ENCODE measurements around the gene COL12A1.

Gene COL12A1

DNA sequence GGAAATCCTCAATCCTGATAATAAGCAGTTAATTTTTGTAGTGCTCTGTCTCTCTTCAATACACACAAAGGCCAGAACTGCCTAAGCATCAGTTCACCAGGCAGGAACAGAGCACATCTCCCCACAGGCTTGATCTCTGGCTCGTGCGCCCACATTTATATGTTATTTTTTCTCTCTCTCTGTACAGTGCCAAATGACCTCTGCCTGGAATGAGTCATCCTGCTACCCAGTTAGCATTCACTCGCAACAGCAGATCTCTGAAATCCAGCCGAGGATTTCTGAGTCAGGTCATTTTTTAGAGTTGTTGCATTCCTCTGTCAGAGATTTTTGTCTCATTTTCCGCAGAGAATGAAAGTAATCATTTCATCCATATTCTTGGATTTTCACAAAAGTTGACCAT lies 107.1 kb downstream of the COL12A1 start:
- no peak overlapping the region for H3K4me3 ChIP-seq (ENCODE audit: low read depth in 1 of 2, low read length in 2 of 2)
- DNase-seq, result no peak
- H3K27me3 ChIP-seq (ENCODE audit: insufficient read depth, low read length, poor library complexity), result no peaks in the 10 kb centered on the region
- no peaks in the 10 kb centered on the region for H4K20me1 ChIP-seq (ENCODE audit: insufficient read depth, low read length)
- no peak overlapping the region for H3K4me2 ChIP-seq (ENCODE audit: insufficient read depth, low read length)
- no peaks in the 10 kb centered on the region for H3K4me1 ChIP-seq (ENCODE audit: insufficient read depth, low read length)
- no peak for ATAC-seq (ENCODE audit: insufficient read depth, low read depth)
- H3K9me3 ChIP-seq (ENCODE audit: insufficient read depth, low read length, severe bottlenecking), result no peaks in the 10 kb centered on the region
- TF ChIP-seq, protein P1, sequence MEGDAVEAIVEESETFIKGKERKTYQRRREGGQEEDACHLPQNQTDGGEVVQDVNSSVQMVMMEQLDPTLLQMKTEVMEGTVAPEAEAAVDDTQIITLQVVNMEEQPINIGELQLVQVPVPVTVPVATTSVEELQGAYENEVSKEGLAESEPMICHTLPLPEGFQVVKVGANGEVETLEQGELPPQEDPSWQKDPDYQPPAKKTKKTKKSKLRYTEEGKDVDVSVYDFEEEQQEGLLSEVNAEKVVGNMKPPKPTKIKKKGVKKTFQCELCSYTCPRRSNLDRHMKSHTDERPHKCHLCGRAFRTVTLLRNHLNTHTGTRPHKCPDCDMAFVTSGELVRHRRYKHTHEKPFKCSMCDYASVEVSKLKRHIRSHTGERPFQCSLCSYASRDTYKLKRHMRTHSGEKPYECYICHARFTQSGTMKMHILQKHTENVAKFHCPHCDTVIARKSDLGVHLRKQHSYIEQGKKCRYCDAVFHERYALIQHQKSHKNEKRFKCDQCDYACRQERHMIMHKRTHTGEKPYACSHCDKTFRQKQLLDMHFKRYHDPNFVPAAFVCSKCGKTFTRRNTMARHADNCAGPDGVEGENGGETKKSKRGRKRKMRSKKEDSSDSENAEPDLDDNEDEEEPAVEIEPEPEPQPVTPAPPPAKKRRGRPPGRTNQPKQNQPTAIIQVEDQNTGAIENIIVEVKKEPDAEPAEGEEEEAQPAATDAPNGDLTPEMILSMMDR (IDR thresholded peaks at IDR 0.05; ENCODE audit: borderline replicate concordance, extremely low read depth, low read length, poor library complexity, severe bottlenecking), result no peak
- no peak for TF ChIP-seq EZH2 (IDR thresholded peaks at IDR 0.05; ENCODE audit: borderline replicate concordance, low read depth, low read length, severe bottlenecking)
- no peak overlapping the region for H2AFZ ChIP-seq (ENCODE audit: low read depth, low read length)
- H3K27ac ChIP-seq (ENCODE audit: low read length), result no peak overlapping the region
- no peak overlapping the region for H3K9ac ChIP-seq (ENCODE audit: low read depth, low read length)
- no peaks in the 10 kb centered on the region for H3K79me2 ChIP-seq (ENCODE audit: insufficient read depth, low read length)
- no peaks in the 10 kb centered on the region for H3K36me3 ChIP-seq (ENCODE audit: insufficient read depth, low read length)

DNA sequence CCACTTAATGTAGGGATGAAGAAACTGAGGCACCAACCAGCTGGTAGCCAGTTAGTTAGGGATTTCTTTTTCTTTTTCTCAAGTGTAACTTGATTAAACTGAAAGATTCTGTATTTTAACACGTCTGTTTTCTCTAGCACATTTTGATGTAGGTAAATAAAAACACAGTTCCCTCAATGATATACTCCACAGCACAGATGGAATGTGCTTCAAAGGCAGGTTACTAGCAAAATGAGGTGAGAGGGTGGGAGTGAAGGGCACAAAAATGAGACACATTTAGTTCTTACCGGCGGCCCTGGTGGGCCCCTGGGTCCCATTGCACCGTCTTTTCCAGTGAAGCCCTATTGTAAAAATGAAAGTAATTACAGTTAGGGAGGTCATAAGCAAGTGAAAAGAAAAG lies 108.9 kb downstream of the COL12A1 start:
- TF ChIP-seq, protein P1 (IDR thresholded peaks at IDR 0.05; ENCODE audit: borderline replicate concordance, extremely low read depth, low read length, poor library complexity, severe bottlenecking), result no peak
- no peak for TF ChIP-seq EZH2 (IDR thresholded peaks at IDR 0.05; ENCODE audit: borderline replicate concordance, low read depth, low read length, severe bottlenecking)
- Histone ChIP-seq H3K36me3 (ENCODE audit: insufficient read depth, low read length) (no peaks in the 10 kb centered on the region), H3K4me3 (ENCODE audit: low read depth in 1 of 2, low read length in 2 of 2) (no peak overlapping the region), H3K79me2 (ENCODE audit: insufficient read depth, low read length) (no peaks in the 10 kb centered on the region), H3K4me1 (ENCODE audit: insufficient read depth, low read length) (no peaks in the 10 kb centered on the region), H3K27ac (ENCODE audit: low read length) (no peak overlapping the region), H3K9ac (ENCODE audit: low read depth, low read length) (no peak overlapping the region), H3K4me2 (ENCODE audit: insufficient read depth, low read length) (no peak overlapping the region), H3K27me3 (ENCODE audit: insufficient read depth, low read length, poor library complexity) (no peaks in the 10 kb centered on the region), H4K20me1 (ENCODE audit: insufficient read depth, low read length) (no peaks in the 10 kb centered on the region), H2AFZ (ENCODE audit: low read depth, low read length) (no peak overlapping the region), H3K9me3 (ENCODE audit: insufficient read depth, low read length, severe bottlenecking) (no peaks in the 10 kb centered on the region)
- DNase-seq (no peak), ATAC-seq (ENCODE audit: insufficient read depth, low read depth) (no peak)

DNA sequence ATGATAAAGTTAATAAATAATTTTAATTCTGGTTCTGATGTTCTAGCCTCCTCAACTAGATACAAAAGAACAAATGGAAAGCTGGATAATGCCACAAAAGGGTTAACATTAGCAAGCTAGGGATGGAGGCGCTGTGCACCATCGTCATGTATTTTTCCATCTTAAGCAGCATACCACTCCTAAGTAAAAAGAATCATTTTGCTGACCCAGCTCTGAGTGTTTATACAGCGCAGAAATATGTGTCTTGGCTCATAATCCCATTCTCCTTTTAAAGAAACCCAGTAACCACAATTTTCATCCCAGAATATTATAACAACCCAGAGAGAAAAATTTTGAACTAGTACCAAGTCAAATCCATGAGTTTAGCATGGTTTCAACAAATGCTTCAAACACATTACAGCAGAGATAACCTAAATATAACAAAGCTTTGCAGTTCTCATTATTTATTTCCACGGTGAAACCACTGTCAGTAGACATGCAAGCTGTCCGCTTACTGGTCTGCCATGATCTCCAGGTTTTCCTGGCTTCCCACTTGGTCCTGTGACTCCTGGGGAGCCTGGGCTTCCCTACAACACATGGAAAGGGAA lies 111.1 kb downstream of the COL12A1 start:
- DNase-seq (no peak), ATAC-seq (ENCODE audit: insufficient read depth, low read depth) (no peak)
- no peaks in the 10 kb centered on the region for H3K9me3 ChIP-seq (ENCODE audit: insufficient read depth, low read length, severe bottlenecking)
- no peak overlapping the region for H3K4me3 ChIP-seq (ENCODE audit: low read depth in 1 of 2, low read length in 2 of 2)
- no peak overlapping the region for H3K27ac ChIP-seq (ENCODE audit: low read length)
- no peaks in the 10 kb centered on the region for H3K27me3 ChIP-seq (ENCODE audit: insufficient read depth, low read length, poor library complexity)
- H3K79me2 ChIP-seq (ENCODE audit: insufficient read depth, low read length), result no peaks in the 10 kb centered on the region
- no peaks in the 10 kb centered on the region for H3K4me1 ChIP-seq (ENCODE audit: insufficient read depth, low read length)
- H3K36me3 ChIP-seq (ENCODE audit: insufficient read depth, low read length), result no peaks in the 10 kb centered on the region
- no peak overlapping the region for H3K4me2 ChIP-seq (ENCODE audit: insufficient read depth, low read length)
- no peak overlapping the region for H2AFZ ChIP-seq (ENCODE audit: low read depth, low read length)
- no peaks in the 10 kb centered on the region for H4K20me1 ChIP-seq (ENCODE audit: insufficient read depth, low read length)
- no peak for TF ChIP-seq EZH2 (IDR thresholded peaks at IDR 0.05; ENCODE audit: borderline replicate concordance, low read depth, low read length, severe bottlenecking)
- TF ChIP-seq, protein P1 (IDR thresholded peaks at IDR 0.05; ENCODE audit: borderline replicate concordance, extremely low read depth, low read length, poor library complexity, severe bottlenecking), result no peak
- no peak overlapping the region for H3K9ac ChIP-seq (ENCODE audit: low read depth, low read length)
